Measurements from ENCODE around the gene KCNN1. TPM values are rescaled to one million over a fixed set of nuclear protein-coding genes. Genes with fewer than 3 reads are reported as not detected.

Gene KCNN1
- total and polyA plus RNA-seq, 2 of the 4 experiments (the other 2 are of a cell fraction): 0.09 TPM; not detected in 1

- no peak overlapping the region for H2BK5ac ChIP-seq (ENCODE audit: low read depth, low read length, poor library complexity, severe bottlenecking)
- H3K36me3 ChIP-seq (ENCODE audit: control insufficient read depth, insufficient read depth, low read length): no peaks in the 10 kb centered on the region
- H3K27ac ChIP-seq (ENCODE audit: insufficient read depth, low read length): no peak overlapping the region
- H2BK20ac ChIP-seq (ENCODE audit: low read depth, low read length): no peak overlapping the region
- dilution Hi-C loops (cut with HindIII; ENCODE audit: low sequenced_read_pairs, unreplicated experiment): no loop called here
- TF ChIP-seq, protein P1, sequence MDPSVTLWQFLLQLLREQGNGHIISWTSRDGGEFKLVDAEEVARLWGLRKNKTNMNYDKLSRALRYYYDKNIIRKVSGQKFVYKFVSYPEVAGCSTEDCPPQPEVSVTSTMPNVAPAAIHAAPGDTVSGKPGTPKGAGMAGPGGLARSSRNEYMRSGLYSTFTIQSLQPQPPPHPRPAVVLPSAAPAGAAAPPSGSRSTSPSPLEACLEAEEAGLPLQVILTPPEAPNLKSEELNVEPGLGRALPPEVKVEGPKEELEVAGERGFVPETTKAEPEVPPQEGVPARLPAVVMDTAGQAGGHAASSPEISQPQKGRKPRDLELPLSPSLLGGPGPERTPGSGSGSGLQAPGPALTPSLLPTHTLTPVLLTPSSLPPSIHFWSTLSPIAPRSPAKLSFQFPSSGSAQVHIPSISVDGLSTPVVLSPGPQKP (IDR thresholded peaks at IDR 0.05; ENCODE audit: borderline replicate concordance, low read depth, low read length): no peak
- TF ChIP-seq FOS (IDR thresholded peaks at IDR 0.05; ENCODE audit: low read depth, low read length): no peak
- TF ChIP-seq RFX5 (IDR thresholded peaks at IDR 0.05; ENCODE audit: low read depth, low read length): no peak
- TF ChIP-seq, protein P2, sequence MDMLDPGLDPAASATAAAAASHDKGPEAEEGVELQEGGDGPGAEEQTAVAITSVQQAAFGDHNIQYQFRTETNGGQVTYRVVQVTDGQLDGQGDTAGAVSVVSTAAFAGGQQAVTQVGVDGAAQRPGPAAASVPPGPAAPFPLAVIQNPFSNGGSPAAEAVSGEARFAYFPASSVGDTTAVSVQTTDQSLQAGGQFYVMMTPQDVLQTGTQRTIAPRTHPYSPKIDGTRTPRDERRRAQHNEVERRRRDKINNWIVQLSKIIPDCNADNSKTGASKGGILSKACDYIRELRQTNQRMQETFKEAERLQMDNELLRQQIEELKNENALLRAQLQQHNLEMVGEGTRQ (IDR thresholded peaks at IDR 0.05; ENCODE audit: low read depth, low read length): no peak
- TF ChIP-seq MXI1 (IDR thresholded peaks at IDR 0.05; ENCODE audit: borderline replicate concordance, low read depth, low read length): no peak
- TF ChIP-seq CEBPB (IDR thresholded peaks at IDR 0.05; ENCODE audit: low read depth, low read length): no peak
- no peak for TF ChIP-seq CHD1 (IDR thresholded peaks at IDR 0.05; ENCODE audit: low read depth, low read length)
- TF ChIP-seq RCOR1 (IDR thresholded peaks at IDR 0.05; ENCODE audit: insufficient replicate concordance, low read length): no peak
- TF ChIP-seq POLR2A (IDR thresholded peaks at IDR 0.05; ENCODE audit: low read depth, low read length): no peak
- no peak for TF ChIP-seq CTCF (conservative IDR thresholded peaks at IDR 0.05; ENCODE audit: low read depth, low read length)
- TF ChIP-seq BHLHE40 (IDR thresholded peaks at IDR 0.05; ENCODE audit: low read depth, low read length): no peak
- TF ChIP-seq MAZ (IDR thresholded peaks at IDR 0.05; ENCODE audit: borderline replicate concordance, low read depth, low read length): no peak
- no peak for TF ChIP-seq MAFK (IDR thresholded peaks at IDR 0.05; ENCODE audit: low read depth, low read length)
- no peak for TF ChIP-seq RAD21 (IDR thresholded peaks at IDR 0.05; ENCODE audit: low read length)
- no peak for TF ChIP-seq NFE2L2 (IDR thresholded peaks at IDR 0.05; ENCODE audit: low read depth, low read length)
- no peak for TF ChIP-seq SMC3 (IDR thresholded peaks at IDR 0.05; ENCODE audit: low read depth, low read length)
- H3K9me3 ChIP-seq (ENCODE audit: control insufficient read depth, insufficient read depth, low read length): no peaks in the 10 kb centered on the region; the same call in 1 of the 2 replicates
- no TSS peak for BruUV-seq (replicated peaks)
- no peaks in the 10 kb centered on the region for H3K9me1 ChIP-seq (ENCODE audit: insufficient read depth, low read length)
- H3K4me3 ChIP-seq (ENCODE audit: insufficient read depth, low read depth, low read length): no peak overlapping the region
- POLR2A ChIA-PET (ENCODE audit: unreplicated experiment): no interaction called here
- no peak overlapping the region for H3K23ac ChIP-seq (ENCODE audit: low read depth, low read length)
- no peak overlapping the region for H3K4ac ChIP-seq (ENCODE audit: low read depth, low read length)
- H3K18ac ChIP-seq (ENCODE audit: low read depth, low read length): no peak overlapping the region
- H3K4me1 ChIP-seq (ENCODE audit: control insufficient read depth, insufficient read depth, low read length): no peaks in the 10 kb centered on the region
- no peaks in the 10 kb centered on the region for H3K79me1 ChIP-seq (ENCODE audit: low read depth in 1 of 2, low read length in 2 of 2)
- intact Hi-C loops (cut with micrococcal nuclease): no loop called here
- no peak overlapping the region for H3K56ac ChIP-seq (ENCODE audit: extremely low read depth, insufficient read depth, low read length)
- H4K20me1 ChIP-seq (ENCODE audit: insufficient read depth, low read length): no peaks in the 10 kb centered on the region
- no peak overlapping the region for H3K9ac ChIP-seq (ENCODE audit: low read depth, low read length)
- no peak overlapping the region for H2AFZ ChIP-seq (replicated peaks; ENCODE audit: low read length, poor library complexity)
- CTCF ChIA-PET: no interaction called here
- no peak for DNase-seq
- no peak overlapping the region for H4K5ac ChIP-seq (ENCODE audit: low read depth, low read length)
- peaks cover 48% of the 10 kb centered on the region for H3K27me3 ChIP-seq (ENCODE audit: control insufficient read depth, insufficient read depth, low read length)
- H4K8ac ChIP-seq (ENCODE audit: low read depth in 2 of 2, low read length in 2 of 2): no peak overlapping the region
- in situ Hi-C loops (cut with MboI; ENCODE audit: low sequenced_read_pairs): no loop called here
- no peak overlapping the region for H3K14ac ChIP-seq (replicated peaks; ENCODE audit: low read depth, low read length)
- no peak overlapping the region for H2BK15ac ChIP-seq (ENCODE audit: low read depth, low read length)
- no peak for ATAC-seq (ENCODE audit: low read depth)
- H2BK120ac ChIP-seq (ENCODE audit: low read depth, low read length): no peak overlapping the region
- H4K91ac ChIP-seq (ENCODE audit: insufficient read depth, low read depth, low read length): no peak overlapping the region
- no peak overlapping the region for H2AK5ac ChIP-seq (ENCODE audit: low read depth, low read length)
- H2AK9ac ChIP-seq (replicated peaks; ENCODE audit: low read depth, low read length, poor library complexity): no peak overlapping the region
- H3K4me2 ChIP-seq (ENCODE audit: low read depth, low read length): no peak overlapping the region
These were observed 9.0 kb upstream of the KCNN1 start for GRCh38 chr19:17957885-17958284.

All from IMR-90 (cell line).